DND-41 (cell line): Measurements from ENCODE around the gene AP1AR.

ENCODE experiments used
- ATAC-seq: fragments of 200-7000 bp; cut with Tn5 transposase; 3 replicates; pipeline ENCODE4 v1.9.1; 2021; ENCODE audit warnings: low read depth; ENCODE audit not compliant: insufficient read depth
- DNase-seq: peaks from one replicate; pipeline ENCODE4 v3.0.0-alpha.2; 2020
- H2AFZ ChIP-seq: 2 replicates; pipeline ENCODE4 v1.6.0; 2012; ENCODE audit warnings: low read depth, low read length
- H3K27ac ChIP-seq: 2 replicates; pipeline ENCODE4 v1.5.1; 2012; ENCODE audit warnings: low read length, inconsistent platforms
- H3K27me3 ChIP-seq: fragments of 200-600 bp; sonication (generic); 2 replicates; pipeline ENCODE4 v1.6.0; 2012; ENCODE audit warnings: low read length, mild to moderate bottlenecking, inconsistent platforms; ENCODE audit not compliant: insufficient read depth, poor library complexity
- H3K36me3 ChIP-seq: 2 replicates; pipeline ENCODE4 v1.5.1; 2012; ENCODE audit warnings: low read length, inconsistent platforms; ENCODE audit not compliant: insufficient read depth
- H3K4me1 ChIP-seq: 2 replicates; pipeline ENCODE4 v1.5.1; 2012; ENCODE audit warnings: mild to moderate bottlenecking, low read length; ENCODE audit not compliant: insufficient read depth
- H3K4me2 ChIP-seq: 2 replicates; pipeline ENCODE4 v1.6.0; 2012; ENCODE audit warnings: mild to moderate bottlenecking, moderate library complexity, low read length, inconsistent platforms; ENCODE audit not compliant: insufficient read depth
- H3K4me3 ChIP-seq, 2 experiments: fragments of 200-600 bp in 1 of 2; shearing (Covaris generic) in 1 of 2; 2 replicates each; pipeline ENCODE4 v1.5.1; 2012 to 2016; ENCODE audit warnings: inconsistent platforms in 2 of 2, low read length in 2 of 2, mild to moderate bottlenecking in 2 of 2, low read depth in 1 of 2, moderate library complexity in 1 of 2
- H3K79me2 ChIP-seq: 2 replicates; pipeline ENCODE4 v1.6.0; 2012; ENCODE audit warnings: low read length, inconsistent platforms; ENCODE audit not compliant: insufficient read depth
- H3K9ac ChIP-seq: 2 replicates; pipeline ENCODE4 v1.6.0; 2012; ENCODE audit warnings: low read depth, mild to moderate bottlenecking, inconsistent platforms, low read length, moderate library complexity
- H3K9me3 ChIP-seq: 2 replicates; pipeline ENCODE4 v1.5.1; 2012; ENCODE audit warnings: low read length, moderate library complexity, mild to moderate bottlenecking, inconsistent platforms; ENCODE audit not compliant: insufficient read depth, severe bottlenecking
- H4K20me1 ChIP-seq: 2 replicates; pipeline ENCODE4 v1.6.0; 2012; ENCODE audit warnings: low read length; ENCODE audit not compliant: insufficient read depth
- EZH2 ChIP-seq: IDR thresholded peaks from 3 replicates; pipeline ENCODE4 v1.6.1; 2012; ENCODE audit warnings: borderline replicate concordance, low read depth, mild to moderate bottlenecking, moderate library complexity, low read length, inconsistent platforms; ENCODE audit not compliant: severe bottlenecking
- TF ChIP-seq, protein P1 (sequence below): IDR thresholded peaks from 2 replicates; pipeline ENCODE4 v1.5.1; 2012; ENCODE audit warnings: borderline replicate concordance, low read length, moderate library complexity, mild to moderate bottlenecking; ENCODE audit not compliant: poor library complexity, severe bottlenecking; ENCODE audit errors: extremely low read depth

Gene AP1AR

DNA sequence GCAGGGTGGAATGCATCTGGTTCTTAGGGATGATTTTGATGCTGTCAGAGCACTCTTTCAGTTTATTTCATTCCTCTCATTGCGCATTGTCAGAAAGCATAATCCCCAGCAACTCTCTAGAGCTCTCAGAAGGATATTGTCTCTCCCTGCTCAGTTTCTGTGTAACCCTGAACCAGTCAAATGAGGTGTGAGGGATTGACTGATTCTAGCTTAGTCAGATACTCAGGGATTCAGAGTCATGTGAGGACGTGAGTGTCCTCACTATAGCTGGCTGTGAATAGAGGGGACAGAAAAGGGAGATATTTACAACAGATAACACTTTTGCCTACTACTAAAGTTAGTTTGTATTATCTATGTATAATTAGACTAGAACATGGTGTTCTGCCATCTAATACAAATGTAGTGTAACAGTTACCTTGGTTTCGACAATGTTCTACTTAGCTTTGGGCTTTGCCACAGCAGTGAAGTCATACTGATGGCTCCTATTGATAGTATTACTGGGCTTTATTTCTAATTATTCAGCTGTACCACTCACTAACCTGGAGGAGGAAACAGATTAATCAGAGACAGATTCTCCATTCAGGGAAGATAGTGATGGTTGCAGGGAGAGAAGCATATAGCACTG, 19.5 kb downstream of the AP1AR start:
- Histone ChIP-seq H3K4me3 (no peak overlapping the region), H2AFZ (no peak overlapping the region), H4K20me1 (no peaks in the 10 kb centered on the region; the same call in 1 of the 2 replicates), H3K27me3 (no peaks in the 10 kb centered on the region), H3K9ac (no peak overlapping the region), H3K79me2 (peaks cover 8% of the 10 kb centered on the region; the same call in 1 of the 2 replicates), H3K36me3 (0 out of 2 replicates have a peak, but pooled peaks cover under 1% of the 10 kb centered on the region), H3K9me3 (no peaks in the 10 kb centered on the region), H3K27ac (no peak overlapping the region), H3K4me1 (no peaks in the 10 kb centered on the region), H3K4me2 (no peak overlapping the region)
- DNase-seq (no peak), ATAC-seq (no peak)
- no peak for TF ChIP-seq EZH2
- TF ChIP-seq, protein P1, sequence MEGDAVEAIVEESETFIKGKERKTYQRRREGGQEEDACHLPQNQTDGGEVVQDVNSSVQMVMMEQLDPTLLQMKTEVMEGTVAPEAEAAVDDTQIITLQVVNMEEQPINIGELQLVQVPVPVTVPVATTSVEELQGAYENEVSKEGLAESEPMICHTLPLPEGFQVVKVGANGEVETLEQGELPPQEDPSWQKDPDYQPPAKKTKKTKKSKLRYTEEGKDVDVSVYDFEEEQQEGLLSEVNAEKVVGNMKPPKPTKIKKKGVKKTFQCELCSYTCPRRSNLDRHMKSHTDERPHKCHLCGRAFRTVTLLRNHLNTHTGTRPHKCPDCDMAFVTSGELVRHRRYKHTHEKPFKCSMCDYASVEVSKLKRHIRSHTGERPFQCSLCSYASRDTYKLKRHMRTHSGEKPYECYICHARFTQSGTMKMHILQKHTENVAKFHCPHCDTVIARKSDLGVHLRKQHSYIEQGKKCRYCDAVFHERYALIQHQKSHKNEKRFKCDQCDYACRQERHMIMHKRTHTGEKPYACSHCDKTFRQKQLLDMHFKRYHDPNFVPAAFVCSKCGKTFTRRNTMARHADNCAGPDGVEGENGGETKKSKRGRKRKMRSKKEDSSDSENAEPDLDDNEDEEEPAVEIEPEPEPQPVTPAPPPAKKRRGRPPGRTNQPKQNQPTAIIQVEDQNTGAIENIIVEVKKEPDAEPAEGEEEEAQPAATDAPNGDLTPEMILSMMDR: no peak

GRCh38 chr4:112252234-112252633, 20.6 kb downstream of the AP1AR start:
- ATAC-seq (no peak), DNase-seq (no peak)
- peaks cover 10% of the 10 kb centered on the region; the same call in 1 of the 2 replicates for H3K36me3 ChIP-seq
- no peaks in the 10 kb centered on the region for H3K4me1 ChIP-seq
- no peak overlapping the region for H3K4me2 ChIP-seq
- H3K4me3 ChIP-seq: no peak overlapping the region
- no peaks in the 10 kb centered on the region for H3K9me3 ChIP-seq
- no peak overlapping the region for H3K9ac ChIP-seq
- H3K27ac ChIP-seq: no peak overlapping the region
- no peaks in the 10 kb centered on the region for H3K27me3 ChIP-seq
- H2AFZ ChIP-seq: no peak overlapping the region
- no peaks in the 10 kb centered on the region; the same call in 1 of the 2 replicates for H4K20me1 ChIP-seq
- TF ChIP-seq, protein P1: no peak
- TF ChIP-seq EZH2: no peak
- 0 out of 2 replicates have a peak, but pooled peaks cover 8% of the 10 kb centered on the region for H3K79me2 ChIP-seq

DNA sequence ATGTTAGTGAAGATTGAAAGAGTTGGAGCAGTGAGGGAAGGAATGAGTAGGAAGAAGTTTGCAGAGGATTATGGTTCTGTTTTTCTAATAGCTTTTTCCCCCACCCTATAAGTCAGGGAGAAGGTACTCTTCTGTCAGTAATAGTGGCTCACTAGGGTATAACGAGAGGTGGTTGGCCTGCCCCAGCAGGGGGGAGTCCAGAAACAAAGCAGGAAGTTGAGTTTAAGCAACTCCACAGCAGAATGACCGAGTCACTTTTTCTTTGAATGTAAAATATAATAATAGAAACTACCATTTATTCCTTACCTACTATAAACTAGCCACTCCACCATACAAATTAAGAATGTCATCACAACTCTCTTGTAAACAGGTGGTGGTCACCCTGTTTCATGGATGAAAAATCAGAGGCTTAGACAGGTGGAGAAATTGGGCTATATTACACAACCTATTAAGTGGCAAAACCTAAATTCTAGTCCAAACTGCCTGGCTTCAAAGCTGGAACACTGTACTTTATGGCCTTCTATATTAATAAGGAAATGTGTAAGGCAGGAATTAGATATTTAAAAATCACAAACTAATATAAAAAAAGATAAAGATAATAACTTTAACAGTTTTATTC, 21.9 kb downstream of the AP1AR start:
- H3K36me3 ChIP-seq: peaks cover 10% of the 10 kb centered on the region; the same call in 1 of the 2 replicates
- 0 out of 2 replicates have a peak, but pooled peaks cover 8% of the 10 kb centered on the region for H3K79me2 ChIP-seq
- DNase-seq: no peak
- no peak for ATAC-seq
- H3K27me3 ChIP-seq: no peaks in the 10 kb centered on the region
- no peaks in the 10 kb centered on the region for H3K9me3 ChIP-seq
- no peaks in the 10 kb centered on the region for H3K4me1 ChIP-seq
- H3K27ac ChIP-seq: no peak overlapping the region
- H3K9ac ChIP-seq: no peak overlapping the region
- TF ChIP-seq, protein P1: no peak
- no peak for TF ChIP-seq EZH2
- no peak overlapping the region for H3K4me2 ChIP-seq
- no peak overlapping the region for H3K4me3 ChIP-seq
- H2AFZ ChIP-seq: no peak overlapping the region
- no peaks in the 10 kb centered on the region; the same call in 1 of the 2 replicates for H4K20me1 ChIP-seq
